DMS79 (cell line): Measurements from ENCODE around the gene NUBPL.
A peak's percentile ranks its signal among the peaks of the same experiment; 100 is the strongest.
"Not testable (repeated sequence)": the region's sequence is repeated elsewhere in the genome, so short reads cannot be mapped to it uniquely, and the experiment has no call there.

Experiments
- DNase-seq: peaks from one replicate; lab custom pipeline; 2025; lab: John Stamatoyannopoulos, UW

The NUBPL gene

GRCh38 chr14:31677630-31678029, 116.4 kb downstream of the NUBPL start:
- no peak for DNase-seq

- DNase-seq: no peak
These were observed 117.4 kb downstream of the NUBPL start for GRCh38 chr14:31678421-31679249.

- DNase-seq: no peak
These were observed 121.6 kb downstream of the NUBPL start for GRCh38 chr14:31682768-31683167.

- no peak for DNase-seq
These were observed 126.5 kb downstream of the NUBPL start for GRCh38 chr14:31687726-31688125.

- no peak for DNase-seq
These were observed 128.9 kb downstream of the NUBPL start for GRCh38 chr14:31690056-31690455.

- DNase-seq: peak; percentile 23
These were observed 131.2 kb downstream of the NUBPL start for GRCh38 chr14:31692376-31692781.

- no peak for DNase-seq
These were observed 135.2 kb downstream of the NUBPL start for GRCh38 chr14:31696378-31696777.

- DNase-seq: no peak
These were observed 138.6 kb downstream of the NUBPL start for GRCh38 chr14:31699809-31700208.

GRCh38 chr14:31700282-31701074, 139.3 kb downstream of the NUBPL start:
- no peak for DNase-seq

GRCh38 chr14:31702130-31702529, 140.9 kb downstream of the NUBPL start:
- no peak for DNase-seq

GRCh38 chr14:31703056-31703455, 141.9 kb downstream of the NUBPL start:
- no peak for DNase-seq

GRCh38 chr14:31705731-31706130, 144.5 kb downstream of the NUBPL start:
- no peak for DNase-seq

GRCh38 chr14:31708661-31709060, 147.5 kb downstream of the NUBPL start:
- not testable (repeated sequence) for DNase-seq

- no peak for DNase-seq
These were observed 151.3 kb downstream of the NUBPL start for GRCh38 chr14:31712244-31713127.

GRCh38 chr14:31716208-31716607, 155.0 kb downstream of the NUBPL start:
- DNase-seq: no peak

- no peak for DNase-seq
These were observed 156.3 kb downstream of the NUBPL start for GRCh38 chr14:31717294-31718085.

GRCh38 chr14:31718585-31718984, 157.4 kb downstream of the NUBPL start:
- no peak for DNase-seq

GRCh38 chr14:31718985-31719384, 157.8 kb downstream of the NUBPL start:
- no peak for DNase-seq

- no peak for DNase-seq
These were observed 165.1 kb downstream of the NUBPL start for GRCh38 chr14:31726337-31726736.

- DNase-seq: no peak
These were observed 166.6 kb downstream of the NUBPL start for GRCh38 chr14:31727797-31728196.

- DNase-seq: no peak
These were observed 179.5 kb downstream of the NUBPL start for GRCh38 chr14:31740688-31741087.
